Choroid plexus epithelial cell (primary cell): ENCODE measurements around the gene KEAP1.
"Not testable (repeated sequence)": the region's sequence is repeated elsewhere in the genome, so short reads cannot be mapped to it uniquely, and the experiment has no call there.

Experiments used
- DNase-seq: peaks from one replicate; pipeline ENCODE4 v3.0.0-alpha.2; 2010; ENCODE audit warnings: low read depth
- H3K4me3 ChIP-seq: 2 replicates; pipeline ENCODE4 v1.5.1; 2011; ENCODE audit warnings: low read depth, mild to moderate bottlenecking, control low read depth, low read length, moderate library complexity
- TF ChIP-seq, protein P1 (sequence below): conservative IDR thresholded peaks from 2 replicates; pipeline ENCODE4 v1.5.1; 2011; ENCODE audit warnings: low read depth, mild to moderate bottlenecking, control low read depth, inconsistent platforms, low read length, moderate library complexity

The KEAP1 gene

DNA sequence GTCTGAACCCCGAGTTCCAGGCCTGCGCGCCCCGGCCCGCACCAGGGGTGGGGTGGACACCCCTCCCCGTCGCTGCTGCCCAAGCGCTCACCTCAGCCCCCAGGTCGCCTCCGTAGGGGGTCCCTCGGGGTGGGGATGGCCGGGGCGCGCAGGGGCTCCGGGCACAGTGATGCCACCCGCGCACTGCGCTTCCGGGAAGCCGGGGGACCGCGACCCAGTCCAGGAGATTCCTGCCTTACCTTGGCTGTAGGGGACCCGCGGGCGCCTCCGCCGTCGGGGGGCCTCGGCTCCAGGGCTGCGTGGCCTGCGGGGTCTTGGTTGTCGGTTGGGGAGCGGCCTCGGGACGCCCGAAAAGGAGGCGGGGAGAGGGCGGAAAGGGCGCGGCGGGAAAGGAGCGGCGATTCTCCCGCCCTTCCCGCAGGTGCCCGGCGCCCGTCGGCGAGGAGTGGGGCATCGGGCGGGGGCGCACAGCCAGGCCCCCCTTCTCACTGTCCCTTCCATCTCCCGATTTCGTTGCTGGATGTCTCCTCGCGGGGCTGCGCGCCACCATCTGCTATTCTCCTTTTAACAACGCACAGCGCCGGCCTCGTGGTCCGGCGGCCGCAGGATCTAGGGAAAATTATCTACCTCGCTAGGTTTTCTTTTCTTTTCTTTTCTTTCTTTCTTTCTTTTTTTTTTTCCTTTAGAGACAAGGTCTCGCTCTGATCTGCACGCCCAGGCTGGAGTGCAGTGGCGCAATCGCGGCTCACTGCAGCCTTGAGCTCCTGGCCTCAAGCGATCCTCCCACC is at the start of gene KEAP1:
Gene KEAP1 (minus strand): TSS at position 355 of the 788 bp plus-strand sequence. CDS start 3,323 bp downstream, outside the sequence.
- H3K4me3 ChIP-seq = peak within 1 kb of the TSS; percentile 87
- TF ChIP-seq, protein P1, sequence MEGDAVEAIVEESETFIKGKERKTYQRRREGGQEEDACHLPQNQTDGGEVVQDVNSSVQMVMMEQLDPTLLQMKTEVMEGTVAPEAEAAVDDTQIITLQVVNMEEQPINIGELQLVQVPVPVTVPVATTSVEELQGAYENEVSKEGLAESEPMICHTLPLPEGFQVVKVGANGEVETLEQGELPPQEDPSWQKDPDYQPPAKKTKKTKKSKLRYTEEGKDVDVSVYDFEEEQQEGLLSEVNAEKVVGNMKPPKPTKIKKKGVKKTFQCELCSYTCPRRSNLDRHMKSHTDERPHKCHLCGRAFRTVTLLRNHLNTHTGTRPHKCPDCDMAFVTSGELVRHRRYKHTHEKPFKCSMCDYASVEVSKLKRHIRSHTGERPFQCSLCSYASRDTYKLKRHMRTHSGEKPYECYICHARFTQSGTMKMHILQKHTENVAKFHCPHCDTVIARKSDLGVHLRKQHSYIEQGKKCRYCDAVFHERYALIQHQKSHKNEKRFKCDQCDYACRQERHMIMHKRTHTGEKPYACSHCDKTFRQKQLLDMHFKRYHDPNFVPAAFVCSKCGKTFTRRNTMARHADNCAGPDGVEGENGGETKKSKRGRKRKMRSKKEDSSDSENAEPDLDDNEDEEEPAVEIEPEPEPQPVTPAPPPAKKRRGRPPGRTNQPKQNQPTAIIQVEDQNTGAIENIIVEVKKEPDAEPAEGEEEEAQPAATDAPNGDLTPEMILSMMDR = peak; percentile 6
- DNase-seq = peak; percentile 35

DNA sequence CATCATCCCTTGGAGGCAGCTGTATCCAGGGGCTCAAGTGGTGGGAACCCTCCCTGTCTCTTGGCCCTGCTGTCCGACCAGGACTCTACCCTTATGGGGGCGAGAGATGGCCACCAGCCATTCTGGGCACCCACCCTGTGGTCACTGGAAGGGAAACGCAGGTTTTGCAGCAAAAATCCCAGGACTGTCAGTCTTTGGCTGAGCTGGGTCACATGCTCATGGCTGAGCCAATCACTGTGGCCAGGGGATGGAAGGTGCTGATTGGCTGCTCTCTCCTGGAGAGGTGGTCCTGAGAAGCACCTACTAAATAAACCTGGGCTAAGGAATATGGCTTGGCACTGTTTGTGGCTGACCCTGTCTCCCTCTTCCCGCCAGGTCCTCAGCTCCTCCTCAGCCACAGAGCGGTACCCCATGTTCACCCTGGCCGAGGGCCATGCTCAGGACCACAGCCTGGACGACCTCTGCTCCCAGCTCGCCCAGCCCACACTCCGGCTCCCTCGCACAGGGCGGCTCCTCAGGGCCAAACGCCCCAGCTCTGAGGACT is 49.4 kb upstream of the KEAP1 start:
- TF ChIP-seq, protein P1 = no peak
- no peak overlapping the region for H3K4me3 ChIP-seq
- DNase-seq = peak; percentile 37

DNA sequence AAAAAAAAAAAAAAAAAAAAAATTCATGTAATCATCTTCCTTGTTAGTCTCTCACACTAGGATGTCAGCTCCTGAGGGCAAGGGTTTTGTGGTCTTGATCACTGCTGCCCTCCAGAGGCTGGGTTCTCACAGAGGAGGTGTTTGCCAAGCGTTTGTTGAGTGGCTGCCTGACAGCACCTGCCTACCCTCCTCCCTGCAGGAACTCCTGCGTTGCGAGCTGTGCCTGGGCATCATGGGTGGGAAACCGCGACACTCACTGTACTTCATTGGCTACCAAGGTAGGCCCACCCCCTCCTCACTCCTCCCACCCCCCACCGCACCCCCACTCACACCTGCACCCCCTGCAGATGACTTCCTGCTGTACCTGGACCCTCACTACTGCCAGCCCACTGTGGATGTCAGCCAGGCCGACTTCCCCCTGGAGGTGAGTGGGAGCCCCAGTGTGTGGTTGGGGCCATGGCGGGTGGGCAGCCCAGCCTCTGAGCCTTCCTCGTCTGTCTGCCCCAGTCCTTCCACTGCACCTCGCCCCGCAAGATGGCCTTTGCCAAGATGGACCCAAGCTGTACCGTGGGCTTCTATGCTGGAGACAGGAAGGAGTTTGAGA is 48.6 kb upstream of the KEAP1 start:
- DNase-seq = peak; percentile 46
- no peak overlapping the region for H3K4me3 ChIP-seq
- TF ChIP-seq, protein P1 = peak; percentile 34

DNA sequence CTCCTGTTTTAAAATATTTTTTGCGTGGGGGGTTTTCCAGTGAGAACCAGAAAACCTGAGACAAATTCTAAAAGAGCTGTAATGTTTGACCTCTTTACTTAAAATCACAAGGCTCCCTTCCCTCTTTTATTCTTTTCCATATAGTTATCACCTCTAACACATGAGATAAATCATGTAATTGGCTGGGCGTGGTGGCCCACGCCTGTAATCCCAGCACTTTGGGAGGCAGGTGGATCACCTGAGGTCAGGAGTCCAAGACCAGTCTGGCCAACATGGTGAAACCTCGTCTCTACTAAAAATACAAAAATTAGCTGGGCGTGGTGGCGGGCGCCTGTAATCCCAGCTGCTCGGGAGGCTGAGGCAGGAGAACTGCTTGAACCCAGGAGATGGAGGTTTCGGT is 47.9 kb upstream of the KEAP1 start:
- DNase-seq, H3K4me3 ChIP-seq: not testable (repeated sequence)

DNA sequence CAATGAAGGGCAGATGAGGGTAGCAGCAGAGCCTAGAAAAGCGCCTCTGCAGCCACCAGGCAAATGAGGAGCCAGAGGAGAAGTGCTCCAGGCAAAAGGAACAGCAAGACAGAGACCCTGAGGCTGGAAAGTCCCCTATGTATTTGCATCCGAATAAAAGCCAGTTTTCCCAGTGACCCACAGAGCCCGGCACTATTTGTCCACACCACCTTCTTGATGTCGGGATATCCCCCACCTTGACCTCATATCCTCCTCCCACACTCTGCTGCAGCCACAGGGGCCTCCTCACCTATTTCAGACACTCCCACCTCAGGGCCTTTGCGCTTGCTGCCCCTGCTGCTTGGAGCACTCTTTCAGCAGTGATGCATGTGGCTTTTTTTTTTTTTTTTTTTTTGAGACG is 47.2 kb upstream of the KEAP1 start:
- TF ChIP-seq, protein P1 = no peak
- H3K4me3 ChIP-seq = no peak overlapping the region
- no peak for DNase-seq

DNA sequence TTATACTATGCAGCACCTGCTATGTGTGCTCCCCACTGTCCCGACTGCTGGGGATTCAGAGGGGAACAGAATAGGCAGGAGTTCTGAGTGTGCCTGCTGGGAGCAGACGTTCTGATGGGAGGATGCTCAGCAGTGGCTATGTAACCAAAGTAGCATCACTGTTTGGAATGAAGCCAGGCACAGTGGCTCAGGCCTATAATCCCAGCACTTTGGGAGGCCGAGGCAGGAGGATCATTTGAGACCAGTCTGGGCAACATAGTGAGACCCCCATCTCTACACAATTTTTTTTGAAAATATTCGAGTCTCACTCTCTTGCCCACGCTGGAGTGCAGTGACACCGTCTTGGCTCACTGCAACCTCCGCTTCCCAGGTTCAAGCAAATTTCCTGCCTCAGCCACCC is 46.6 kb upstream of the KEAP1 start:
- no peak overlapping the region for H3K4me3 ChIP-seq
- no peak for DNase-seq
- TF ChIP-seq, protein P1 = no peak

DNA sequence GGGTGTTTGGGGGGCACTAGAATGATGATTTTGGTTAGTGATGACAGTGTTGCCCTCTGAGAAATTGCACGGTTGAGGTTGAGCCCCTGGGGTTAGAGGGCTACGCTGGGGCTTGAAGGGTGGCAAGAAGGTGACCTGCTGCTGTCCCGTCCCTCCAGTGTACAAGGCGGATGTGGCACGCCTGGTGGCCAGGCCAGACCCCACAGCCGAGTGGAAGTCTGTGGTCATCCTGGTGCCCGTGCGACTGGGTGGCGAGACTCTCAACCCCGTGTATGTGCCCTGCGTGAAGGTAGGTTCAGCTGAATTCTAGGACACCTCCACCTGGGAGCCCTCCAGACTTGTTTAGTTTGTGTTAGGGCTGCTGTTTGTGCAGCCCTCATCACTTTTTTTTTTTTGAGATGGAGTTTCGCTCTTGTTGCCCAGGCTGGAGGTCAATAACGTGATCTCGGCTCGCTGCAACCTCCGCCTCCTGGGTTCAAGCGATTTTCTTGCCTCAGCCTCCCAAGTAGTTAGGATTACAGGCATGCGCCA is 45.7 kb upstream of the KEAP1 start:
- no peak overlapping the region for H3K4me3 ChIP-seq
- no peak for DNase-seq
- TF ChIP-seq, protein P1 = no peak
